C4-2B (cell line): ENCODE data around the gene AJUBA.
"Not testable (repeated sequence)": the region's sequence is repeated elsewhere in the genome, so short reads cannot be mapped to it uniquely, and the experiment has no call there.

ENCODE experiments used
- H3K27ac ChIP-seq: fragments of 450-650 bp; 2 replicates; pipeline ENCODE4 v1.5.1; 2017
- ZFX ChIP-seq: fragments of 450-650 bp; IDR thresholded peaks from 2 replicates; pipeline ENCODE4 v1.6.1; 2017
- TF ChIP-seq, protein P1 (sequence below): fragments of 450-650 bp; conservative IDR thresholded peaks from 2 replicates; pipeline ENCODE4 v1.5.1; 2017; ENCODE audit warnings: mild to moderate bottlenecking

The AJUBA gene

DNA sequence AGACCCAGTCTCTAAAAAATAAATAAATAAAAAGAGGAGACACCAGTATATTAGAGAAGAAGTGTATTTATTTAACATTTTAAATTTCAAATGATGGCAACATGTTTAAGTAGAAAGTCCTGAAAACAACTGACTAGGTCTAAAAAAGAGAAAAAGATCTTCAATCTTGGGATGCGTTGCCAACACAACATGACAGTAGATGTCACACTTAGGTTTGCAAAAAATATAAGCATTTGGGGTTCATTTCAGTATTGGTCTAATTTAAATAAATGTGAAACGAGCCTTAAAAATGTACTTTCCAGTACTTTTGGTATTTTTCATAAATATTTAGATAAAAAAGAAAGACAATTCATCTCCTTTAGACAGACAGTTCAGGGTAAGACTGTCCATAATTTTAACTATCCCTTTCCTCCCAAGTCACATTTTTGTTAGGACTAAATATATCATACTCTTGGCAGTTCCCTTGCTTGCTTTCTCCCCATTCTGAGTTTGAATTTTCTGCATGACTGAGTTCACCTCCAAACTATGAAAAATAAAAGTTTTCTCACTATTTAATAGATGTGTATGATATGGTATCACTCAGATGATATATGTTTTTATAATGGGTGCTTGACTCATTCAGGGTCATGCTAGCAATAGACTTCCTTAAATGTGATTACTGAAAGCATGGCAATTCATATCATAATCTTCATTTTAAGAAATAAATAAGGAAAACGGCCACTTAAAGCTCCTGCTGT is 23.3 kb upstream of the AJUBA start:
- TF ChIP-seq, protein P1, sequence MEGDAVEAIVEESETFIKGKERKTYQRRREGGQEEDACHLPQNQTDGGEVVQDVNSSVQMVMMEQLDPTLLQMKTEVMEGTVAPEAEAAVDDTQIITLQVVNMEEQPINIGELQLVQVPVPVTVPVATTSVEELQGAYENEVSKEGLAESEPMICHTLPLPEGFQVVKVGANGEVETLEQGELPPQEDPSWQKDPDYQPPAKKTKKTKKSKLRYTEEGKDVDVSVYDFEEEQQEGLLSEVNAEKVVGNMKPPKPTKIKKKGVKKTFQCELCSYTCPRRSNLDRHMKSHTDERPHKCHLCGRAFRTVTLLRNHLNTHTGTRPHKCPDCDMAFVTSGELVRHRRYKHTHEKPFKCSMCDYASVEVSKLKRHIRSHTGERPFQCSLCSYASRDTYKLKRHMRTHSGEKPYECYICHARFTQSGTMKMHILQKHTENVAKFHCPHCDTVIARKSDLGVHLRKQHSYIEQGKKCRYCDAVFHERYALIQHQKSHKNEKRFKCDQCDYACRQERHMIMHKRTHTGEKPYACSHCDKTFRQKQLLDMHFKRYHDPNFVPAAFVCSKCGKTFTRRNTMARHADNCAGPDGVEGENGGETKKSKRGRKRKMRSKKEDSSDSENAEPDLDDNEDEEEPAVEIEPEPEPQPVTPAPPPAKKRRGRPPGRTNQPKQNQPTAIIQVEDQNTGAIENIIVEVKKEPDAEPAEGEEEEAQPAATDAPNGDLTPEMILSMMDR, result no peak
- no peak for TF ChIP-seq ZFX
- H3K27ac ChIP-seq, result no peak overlapping the region

DNA sequence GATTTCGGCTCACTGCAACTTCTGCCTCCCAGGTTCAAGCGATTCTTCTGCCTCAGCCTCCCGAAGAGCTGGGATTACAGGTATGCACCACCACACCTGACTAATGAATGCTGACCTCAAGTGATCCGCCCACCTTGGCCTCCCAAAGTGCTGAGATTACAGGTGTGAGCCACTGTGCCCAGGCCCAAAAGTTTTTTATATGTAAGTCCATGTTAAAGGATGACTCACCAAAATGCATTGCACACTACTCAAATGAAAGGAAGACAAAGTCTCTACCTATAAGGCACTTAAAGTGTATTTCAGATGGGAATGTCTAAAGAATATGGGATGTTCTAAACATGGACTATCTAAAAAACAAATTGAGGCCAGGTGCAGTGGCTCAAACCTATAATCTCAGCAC is 21.9 kb upstream of the AJUBA start:
- not testable (repeated sequence) for H3K27ac ChIP-seq

- TF ChIP-seq, protein P1, result no peak
- no peak for TF ChIP-seq ZFX
- H3K27ac ChIP-seq, result no peak overlapping the region
These were observed 20.2 kb upstream of the AJUBA start for GRCh38 chr14:23002592-23002991.

DNA sequence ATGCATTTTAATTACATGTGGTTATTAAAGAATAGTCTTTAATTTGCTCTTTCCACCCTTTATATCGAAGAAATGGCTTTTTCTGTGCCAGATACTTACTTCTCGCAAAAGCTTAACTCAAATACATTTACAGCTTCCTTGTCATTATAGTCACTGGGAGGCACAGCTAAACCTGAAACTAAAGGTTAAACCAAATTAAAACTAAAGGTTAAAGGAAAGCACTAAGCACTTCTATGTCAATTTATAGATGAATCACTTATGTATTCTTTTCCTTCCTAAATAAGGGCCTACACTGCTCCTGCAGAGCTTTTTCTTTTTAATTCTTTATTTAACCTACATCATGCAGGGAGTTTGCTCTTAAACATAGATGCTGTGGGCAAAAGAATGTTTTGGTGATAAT is 18.5 kb upstream of the AJUBA start:
- H3K27ac ChIP-seq, result no peak overlapping the region
- TF ChIP-seq, protein P1, result no peak
- no peak for TF ChIP-seq ZFX

DNA sequence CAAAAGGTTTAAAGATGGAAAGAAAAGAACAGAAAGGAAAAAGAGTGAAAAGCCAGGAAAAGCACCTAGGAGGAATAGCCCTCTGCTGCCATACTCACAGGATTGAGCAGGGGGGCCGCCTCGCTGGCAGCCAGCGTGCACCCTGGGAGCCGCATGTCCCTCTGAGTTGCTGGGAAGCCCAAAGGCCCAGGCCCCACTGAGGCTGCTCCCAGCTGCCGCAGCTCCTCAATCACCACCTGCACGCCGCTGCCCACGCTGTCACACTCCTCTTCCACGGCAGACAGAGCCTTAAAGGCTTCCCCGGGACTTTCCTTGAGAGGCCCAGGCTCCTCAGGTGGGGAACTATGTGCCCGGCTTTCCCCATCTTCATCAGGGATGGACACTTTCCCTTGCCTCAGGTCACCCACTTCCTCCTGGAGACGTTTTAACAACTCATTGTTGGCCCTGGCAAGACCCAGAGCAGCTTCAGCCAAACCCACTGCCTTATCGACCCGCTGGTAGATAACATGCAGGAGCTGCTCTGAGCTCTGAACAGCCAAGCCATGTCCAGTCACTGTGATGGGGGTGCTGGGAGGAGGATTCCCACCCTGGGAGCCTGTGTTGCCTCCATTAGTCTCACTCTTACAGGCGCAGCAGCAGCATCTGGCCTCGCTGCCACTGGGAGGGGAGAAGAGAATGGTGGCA is 16.1 kb upstream of the AJUBA start:
- TF ChIP-seq, protein P1, result no peak
- no peak for TF ChIP-seq ZFX
- no peak overlapping the region for H3K27ac ChIP-seq

DNA sequence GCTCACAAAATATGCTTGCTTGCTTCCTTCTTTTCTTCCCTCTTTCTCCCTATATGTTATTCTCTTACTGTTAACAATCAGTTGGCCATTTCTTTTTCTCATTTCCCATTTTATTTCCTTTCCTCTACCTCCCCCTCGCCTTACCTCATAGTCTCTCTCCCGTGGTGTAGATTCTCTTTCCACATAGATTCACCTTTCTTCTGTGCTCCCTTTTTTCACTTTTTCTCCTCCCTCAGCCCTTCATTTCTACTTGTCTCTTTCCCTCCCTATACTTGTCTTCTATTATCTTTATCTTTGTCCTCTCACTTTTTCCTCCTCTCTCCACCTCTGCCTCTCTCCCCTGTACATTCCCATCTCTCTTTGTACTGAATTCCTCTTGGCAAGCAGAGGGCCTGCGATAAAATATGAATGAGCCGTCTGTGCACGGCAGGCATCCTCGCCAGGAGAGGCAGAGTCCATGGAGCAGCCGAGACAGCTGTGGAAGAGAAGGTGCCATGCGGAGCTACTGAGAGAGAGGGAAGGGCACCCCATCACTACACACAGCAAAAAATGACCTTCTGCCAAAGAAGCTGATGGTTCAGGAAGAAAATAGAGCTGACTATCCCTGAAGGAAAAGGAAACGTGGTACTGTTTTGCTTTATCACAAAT is 15.4 kb upstream of the AJUBA start:
- H3K27ac ChIP-seq, result no peak overlapping the region

DNA sequence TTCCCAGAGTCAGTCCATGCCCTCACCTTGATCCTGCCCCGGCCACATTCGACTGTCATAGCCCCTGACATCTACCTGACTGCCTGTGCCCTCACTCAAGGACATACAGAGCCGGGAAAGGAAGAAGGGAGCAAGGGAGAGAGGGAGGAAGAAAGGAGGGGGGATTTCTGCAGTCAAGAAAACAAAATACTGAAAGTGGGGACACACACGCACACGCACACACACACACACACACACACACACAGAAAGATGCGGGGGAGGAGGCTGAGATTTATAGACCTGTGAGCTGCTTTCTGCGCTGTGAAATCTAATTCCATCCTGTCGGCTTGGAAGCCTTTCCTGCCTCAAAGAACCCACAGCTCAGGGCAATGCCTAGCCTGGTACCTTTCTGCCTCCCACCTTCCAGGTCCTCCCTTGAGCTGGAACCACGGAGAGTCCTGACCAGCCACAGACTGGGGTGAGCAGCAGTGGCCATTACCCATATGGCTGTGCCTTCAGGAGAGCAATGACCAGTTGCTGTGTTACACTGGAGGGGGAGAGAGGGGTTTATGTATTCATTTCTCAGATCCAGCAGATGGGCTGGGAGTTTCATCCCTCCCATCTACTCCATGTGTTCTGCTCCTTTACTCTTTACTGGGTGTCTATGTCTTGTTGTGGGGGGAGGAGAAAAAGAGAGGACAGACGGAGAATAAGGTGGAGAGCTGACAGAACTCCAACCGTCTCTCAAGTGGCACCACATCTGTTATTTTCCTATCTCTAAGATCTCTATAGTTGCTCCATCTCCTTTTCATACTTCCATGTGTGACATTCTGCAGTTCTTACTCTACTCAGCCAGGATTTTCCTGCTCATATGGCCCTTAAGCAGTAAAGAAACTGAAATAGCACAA is 14.7 kb upstream of the AJUBA start:
- no peak overlapping the region for H3K27ac ChIP-seq
- TF ChIP-seq, protein P1, result no peak
- no peak for TF ChIP-seq ZFX

More for the DNA sequence above, 15.4 kb upstream of the AJUBA start:
- TF ChIP-seq, protein P1, result no peak
- TF ChIP-seq ZFX, result no peak
